Muscle of leg (tissue), 11 donors: Measurements from ENCODE around the gene CCDC180. TPM values are rescaled to one million over a fixed set of nuclear protein-coding genes. Genes with fewer than 3 reads are reported as not detected.

ENCODE experiments used
- DNase-seq: peaks from one replicate; pipeline ENCODE4 v3.0.0; 2013
- H3K27ac ChIP-seq: one replicate; pipeline ENCODE4 v1.5.1; 2013; ENCODE audit warnings: mild to moderate bottlenecking, low read length, control low read depth
- H3K27me3 ChIP-seq: one replicate; pipeline ENCODE4 v1.6.1; 2013; ENCODE audit warnings: low read length; ENCODE audit not compliant: control insufficient read depth, insufficient read depth
- H3K36me3 ChIP-seq: one replicate; pipeline ENCODE4 v1.6.1; 2013; ENCODE audit warnings: low read length; ENCODE audit not compliant: control insufficient read depth, insufficient read depth
- H3K4me1 ChIP-seq: one replicate; pipeline ENCODE4 v1.6.1; 2013; ENCODE audit warnings: low read length; ENCODE audit not compliant: control insufficient read depth, insufficient read depth
- H3K4me3 ChIP-seq: one replicate; pipeline ENCODE4 v1.5.1; 2013; ENCODE audit warnings: low read length, control low read depth
- H3K9me3 ChIP-seq: replicated peaks from 2 replicates; pipeline ENCODE4 v1.6.1; 2013; ENCODE audit warnings: low read depth, low read length; ENCODE audit not compliant: control insufficient read depth
- WGBS: methylation state at CpG from one replicate; pipeline ENCODE4 v1.1.5; 2013; ENCODE audit warnings: missing lambda C conversion rate; ENCODE audit not compliant: insufficient coverage; 5-methylcytosine and 5-hydroxymethylcytosine counted together
- polyA plus RNA-seq, 8 donors: library from polyadenylated mRNA; unstranded; fragments of 120-200 nt; gene quantifications; one replicate each; pipeline versions ENCODE4 v1.2.1 to v1.2.3, GENCODE V29; 2013; ENCODE audit warnings: inconsistent platforms in 1 of 8, low replicate concordance in 1 of 8; ENCODE audit not compliant: insufficient read length in 8 of 8, insufficient read depth in 1 of 8
- total RNA-seq: library from RNA; stranded (reverse); fragments of 120-200 nt; gene quantifications from one replicate; pipeline ENCODE4 v1.2.4, GENCODE V29; 2013

Gene CCDC180
- total and polyA plus RNA-seq, 9 donors: 4.5 to 16.0 (median 8.1) TPM

- Histone ChIP-seq H3K27ac (no peak overlapping the region), H3K4me3 (no peak overlapping the region), H3K36me3 (peaks cover 12% of the 10 kb centered on the region), H3K9me3 (no peaks in the 10 kb centered on the region), H3K4me1 (peaks cover 10% of the 10 kb centered on the region), H3K27me3 (no peaks in the 10 kb centered on the region)
- no peak for DNase-seq
- WGBS: 91% methylated on average over 3 of the region's 4 CpGs
These were observed 47.2 kb downstream of the CCDC180 start for GRCh38 chr9:97354637-97355036.

- DNase-seq: peak; percentile 26
- no peak overlapping the region for H3K27ac ChIP-seq
- no peak overlapping the region for H3K4me3 ChIP-seq
- peaks cover 10% of the 10 kb centered on the region for H3K4me1 ChIP-seq
- no peaks in the 10 kb centered on the region for H3K27me3 ChIP-seq
- no peaks in the 10 kb centered on the region for H3K9me3 ChIP-seq
- 33% methylated on average over 4 of the region's 5 CpGs for WGBS
- H3K36me3 ChIP-seq: peaks cover 23% of the 10 kb centered on the region
These were observed 49.6 kb downstream of the CCDC180 start for GRCh38 chr9:97357056-97357455.

Other genes starting within 250 kb of the CCDC180 start
- gene TDRD7, start 104.4 kb downstream of the CCDC180 start, total RNA-seq: 4.3 TPM
- gene TDRD7, start 104.4 kb downstream of the CCDC180 start, polyA plus RNA-seq: 1 to 10 TPM; 2.9 to 4.9 (median 4.3) TPM
- gene TMOD1, start 194.0 kb downstream of the CCDC180 start, total RNA-seq: 46.1 TPM
- gene TMOD1, start 194.0 kb downstream of the CCDC180 start, polyA plus RNA-seq: 100 to 1,000 TPM in 5 of 8 donors, 10 to 100 TPM in 3; 79.9 to 139 (median 116) TPM